Left hindlimb (tissue), 1 donor: Measurements from ENCODE around the gene TMEM187.

Source experiments
- DNase-seq: peaks from one replicate; pipeline ENCODE4 v3.0.0-alpha.2; 2018

Gene TMEM187

GRCh38 chrX:154006947-154007346, 34.4 kb downstream of the TMEM187 start:
- no peak for DNase-seq

- DNase-seq = no peak
Observed at GRCh38 chrX:154008521-154008920, 36.0 kb downstream of the TMEM187 start.

GRCh38 chrX:154010330-154011087, 38.0 kb downstream of the TMEM187 start:
- DNase-seq = no peak

- no peak for DNase-seq
Observed at GRCh38 chrX:154011376-154012335, 39.1 kb downstream of the TMEM187 start.

- no peak for DNase-seq
Observed at GRCh38 chrX:154012336-154012991, 39.9 kb downstream of the TMEM187 start.

GRCh38 chrX:154013001-154013421, 40.5 kb downstream of the TMEM187 start:
- DNase-seq = no peak

- DNase-seq = no peak
Observed at GRCh38 chrX:154013614-154014360, 41.2 kb downstream of the TMEM187 start.

- no peak for DNase-seq
Observed at GRCh38 chrX:154014429-154015380, 42.2 kb downstream of the TMEM187 start.

- DNase-seq = no peak
Observed at GRCh38 chrX:154015581-154016264, 43.2 kb downstream of the TMEM187 start.

GRCh38 chrX:154016366-154017076, 44.0 kb downstream of the TMEM187 start:
- DNase-seq = no peak

- no peak for DNase-seq
Observed at GRCh38 chrX:154017766-154018517, 45.4 kb downstream of the TMEM187 start.

GRCh38 chrX:154018518-154019060, 46.0 kb downstream of the TMEM187 start:
- no peak for DNase-seq

- no peak for DNase-seq
Observed at GRCh38 chrX:154019061-154019621, 46.6 kb downstream of the TMEM187 start.

- DNase-seq = peak; percentile 53
Observed at GRCh38 chrX:154019633-154020528, 47.3 kb downstream of the TMEM187 start, which contains the start of gene IRAK1. Gene IRAK1, minus strand, starts transcription at chrX:154019902. Its CDS starts 90 bp downstream, at chrX:154019812.

GRCh38 chrX:154020536-154021115, 48.1 kb downstream of the TMEM187 start:
- DNase-seq = no peak

GRCh38 chrX:154021131-154021611, 48.6 kb downstream of the TMEM187 start:
- DNase-seq = no peak

GRCh38 chrX:154022108-154022507, 49.6 kb downstream of the TMEM187 start:
- DNase-seq = no peak
